Breast epithelium (tissue), 4 donors: ENCODE measurements around the gene NCKAP5L. TPM values are rescaled to one million over a fixed set of nuclear protein-coding genes. Genes with fewer than 3 reads are reported as not detected.
A peak's percentile ranks its signal among the peaks of the same experiment; 100 is the strongest.
"Not testable (repeated sequence)": the region's sequence is repeated elsewhere in the genome, so short reads cannot be mapped to it uniquely, and the experiment has no call there.

ENCODE experiments used
- DNase-seq, 2 donors: peaks; one replicate each; pipeline ENCODE4 v3.0.0-alpha.2; 2019; ENCODE audit warnings: low spot score in 2 of 2
- H3K27ac ChIP-seq, 2 donors: fragments of 200-600 bp; sonication (generic) in 1 of 2; one replicate each; pipeline ENCODE4 v1.5.1; 2016 to 2019; ENCODE audit warnings: mild to moderate bottlenecking in 1 of 2
- H3K27me3 ChIP-seq, 2 donors: fragments of 200-600 bp; sonication (generic) in 1 of 2; one replicate each; pipeline versions ENCODE4 v1.5.1 to v1.6.0; 2017 to 2019; ENCODE audit warnings: control low read depth in 1 of 2, mild to moderate bottlenecking in 1 of 2
- H3K36me3 ChIP-seq: fragments of 200-600 bp; one replicate; pipeline ENCODE4 v1.5.1; 2019
- H3K4me1 ChIP-seq, 2 donors: fragments of 200-600 bp; sonication (generic); one replicate each; pipeline ENCODE4 v1.5.1; 2016 to 2019; ENCODE audit warnings: control low read depth in 1 of 2
- H3K4me3 ChIP-seq, 3 donors: fragments of 200-600 bp; sonication (generic); 1 replicate in 2 of 3; 2 replicates in 1 of 3; pipeline ENCODE4 v1.5.1; 2016 to 2019; ENCODE audit warnings: mild to moderate bottlenecking in 3 of 3, moderate library complexity in 2 of 3
- H3K9me3 ChIP-seq, 2 donors: fragments of 200-600 bp; sonication (generic) in 1 of 2; one replicate each; pipeline ENCODE4 v1.5.1; 2016 to 2019; ENCODE audit warnings: control low read depth in 1 of 2
- POLR2A ChIP-seq: fragments of 450-650 bp; IDR thresholded peaks from one replicate; pipeline ENCODE4 v1.6.1; 2016; ENCODE audit warnings: antibody characterized with exemption, mild to moderate bottlenecking, moderate library complexity
- POLR2AphosphoS5 ChIP-seq, 3 donors: sonication (generic); formaldehyde crosslinking; IDR thresholded peaks; one replicate each; pipeline ENCODE4 v1.6.1; 2017; ENCODE audit warnings: antibody characterized with exemption in 3 of 3
- intact Hi-C: fragments of 100-400 bp; cut with DNase I; formaldehyde crosslinking; loops from one replicate; pipeline ENCODE4 v1.15.1; 2023; ENCODE audit warnings: low total_unique reads
- total RNA-seq, 3 donors: library from RNA; depleted of rRNA; stranded (reverse); fragments of >200 nt; gene quantifications; one replicate each; pipeline ENCODE4 v1.1.0, GENCODE V29; 2016
- TF ChIP-seq, protein P1 (sequence below), 3 donors: fragments of 450-650 bp; IDR thresholded peaks; one replicate each; pipeline ENCODE4 v1.5.1; 2016 to 2017; ENCODE audit warnings: antibody characterized with exemption in 3 of 3, mild to moderate bottlenecking in 3 of 3, moderate library complexity in 3 of 3

NCKAP5L gene
- total RNA-seq, 3 donors from 2014 or later: 11.4 to 15.8 (median 12.1) TPM

DNA sequence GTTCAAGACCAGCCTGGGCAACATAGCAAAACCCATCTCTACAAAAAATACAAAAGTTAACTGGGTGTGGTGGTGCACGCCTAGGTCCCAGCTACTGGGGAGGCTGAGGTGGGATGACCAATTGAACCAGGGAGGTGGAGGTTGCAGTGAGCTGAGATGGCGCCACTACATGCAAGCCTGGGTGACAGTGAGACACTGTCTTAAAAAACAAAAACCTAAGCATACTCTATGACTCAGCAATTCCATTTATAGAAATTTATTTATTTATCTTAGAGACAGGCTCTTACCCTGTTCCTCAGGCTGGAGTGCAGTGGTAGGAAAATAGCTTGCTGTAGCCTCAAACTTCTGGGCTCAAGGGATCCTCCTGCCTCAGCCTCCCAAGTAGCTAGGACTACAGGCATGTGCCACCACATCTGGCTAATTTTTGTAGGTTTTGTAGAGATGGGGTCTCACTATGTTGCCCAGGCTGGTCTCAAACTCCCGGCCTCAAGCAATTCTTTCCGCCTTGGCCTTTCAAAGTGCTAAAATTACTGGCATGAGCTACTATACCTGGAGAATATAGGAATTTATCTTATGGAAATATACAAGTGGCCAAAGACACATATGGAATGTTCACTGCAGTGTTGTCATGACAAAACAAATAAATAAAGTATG, 43.3 kb downstream of the NCKAP5L start:
- Histone ChIP-seq H3K36me3 (no peaks in the 10 kb centered on the region), H3K4me3 (no peak overlapping the region), H3K27ac (no peak overlapping the region), H3K27me3 (no peaks in the 10 kb centered on the region), H3K4me1 (no peaks in the 10 kb centered on the region), H3K9me3 (no peaks in the 10 kb centered on the region)
- intact Hi-C loops: no loop called here
- DNase-seq: no peak
- TF ChIP-seq POLR2AphosphoS5 (IDR thresholded peaks at IDR 0.05) (no peak), POLR2A (no peak)
- TF ChIP-seq, protein P1, sequence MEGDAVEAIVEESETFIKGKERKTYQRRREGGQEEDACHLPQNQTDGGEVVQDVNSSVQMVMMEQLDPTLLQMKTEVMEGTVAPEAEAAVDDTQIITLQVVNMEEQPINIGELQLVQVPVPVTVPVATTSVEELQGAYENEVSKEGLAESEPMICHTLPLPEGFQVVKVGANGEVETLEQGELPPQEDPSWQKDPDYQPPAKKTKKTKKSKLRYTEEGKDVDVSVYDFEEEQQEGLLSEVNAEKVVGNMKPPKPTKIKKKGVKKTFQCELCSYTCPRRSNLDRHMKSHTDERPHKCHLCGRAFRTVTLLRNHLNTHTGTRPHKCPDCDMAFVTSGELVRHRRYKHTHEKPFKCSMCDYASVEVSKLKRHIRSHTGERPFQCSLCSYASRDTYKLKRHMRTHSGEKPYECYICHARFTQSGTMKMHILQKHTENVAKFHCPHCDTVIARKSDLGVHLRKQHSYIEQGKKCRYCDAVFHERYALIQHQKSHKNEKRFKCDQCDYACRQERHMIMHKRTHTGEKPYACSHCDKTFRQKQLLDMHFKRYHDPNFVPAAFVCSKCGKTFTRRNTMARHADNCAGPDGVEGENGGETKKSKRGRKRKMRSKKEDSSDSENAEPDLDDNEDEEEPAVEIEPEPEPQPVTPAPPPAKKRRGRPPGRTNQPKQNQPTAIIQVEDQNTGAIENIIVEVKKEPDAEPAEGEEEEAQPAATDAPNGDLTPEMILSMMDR (IDR thresholded peaks at IDR 0.05): no peak

DNA sequence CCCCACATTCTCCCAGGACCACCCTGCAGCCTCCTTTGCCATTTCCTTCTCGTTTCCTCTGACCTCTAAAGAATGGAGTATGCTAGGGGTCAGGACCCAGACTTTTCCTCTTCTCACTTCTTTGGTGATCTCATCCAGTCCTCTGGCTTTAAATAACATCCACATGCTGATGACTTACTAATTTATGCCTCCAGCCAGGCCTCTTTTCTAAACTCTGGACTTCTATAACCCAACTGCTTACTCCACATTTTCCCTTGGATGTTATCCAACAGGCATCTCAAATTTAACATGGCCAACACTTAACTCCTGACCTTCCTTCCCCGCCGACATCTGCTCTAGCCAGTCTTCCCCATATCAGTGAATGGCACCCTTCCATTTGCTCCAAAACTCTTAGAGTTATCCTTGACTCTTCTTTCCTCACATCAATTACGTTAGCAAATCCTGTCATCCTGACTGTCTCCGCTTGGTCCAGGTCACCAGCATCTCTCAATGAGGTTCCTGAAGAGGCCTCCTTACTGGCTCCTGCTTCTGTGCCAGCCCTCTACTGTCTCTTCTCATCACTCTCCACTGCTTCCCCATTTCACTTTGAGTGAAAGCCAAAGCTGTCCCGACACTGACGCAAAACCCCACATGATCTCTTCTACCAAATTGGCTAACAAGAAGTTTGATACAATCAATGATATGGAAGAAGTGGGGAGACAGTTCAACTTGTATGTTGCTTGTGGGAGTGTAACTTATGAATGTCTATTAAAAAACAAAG, 44.1 kb downstream of the NCKAP5L start:
- intact Hi-C loops: no loop called here
- TF ChIP-seq, protein P1 (IDR thresholded peaks at IDR 0.05): no peak
- TF ChIP-seq POLR2A (no peak), POLR2AphosphoS5 (IDR thresholded peaks at IDR 0.05) (no peak)
- no peak overlapping the region for H3K4me3 ChIP-seq
- H3K9me3 ChIP-seq: no peaks in the 10 kb centered on the region
- H3K4me1 ChIP-seq: no peaks in the 10 kb centered on the region
- H3K27me3 ChIP-seq: no peaks in the 10 kb centered on the region
- no peaks in the 10 kb centered on the region for H3K36me3 ChIP-seq
- H3K27ac ChIP-seq: peak overlapping the region; percentile 17 to 53
- no peak for DNase-seq

DNA sequence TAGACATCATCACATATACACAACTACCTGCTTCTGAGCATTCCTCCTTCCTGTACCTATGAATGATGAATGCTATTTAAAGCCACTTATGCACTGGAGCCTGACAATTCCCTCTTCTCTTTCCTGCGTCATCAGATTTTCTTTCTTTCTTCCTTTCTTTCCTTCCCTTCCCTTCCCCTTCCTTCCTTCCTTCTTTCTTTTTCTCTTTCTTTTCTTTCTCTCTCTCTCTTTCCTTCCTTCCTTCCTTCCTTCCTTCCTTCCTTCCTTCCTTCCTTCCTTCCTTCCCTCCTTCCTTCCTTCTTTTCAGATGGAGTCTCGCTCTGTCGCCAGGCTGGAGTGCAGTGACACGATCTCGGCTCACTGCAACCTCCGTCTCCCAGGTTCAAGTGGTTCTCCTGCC, 47.3 kb downstream of the NCKAP5L start:
- H3K36me3 ChIP-seq, DNase-seq, H3K4me3 ChIP-seq, H3K9me3 ChIP-seq, H3K27ac ChIP-seq, H3K4me1 ChIP-seq, H3K27me3 ChIP-seq, intact Hi-C loops: not testable (repeated sequence)

DNA sequence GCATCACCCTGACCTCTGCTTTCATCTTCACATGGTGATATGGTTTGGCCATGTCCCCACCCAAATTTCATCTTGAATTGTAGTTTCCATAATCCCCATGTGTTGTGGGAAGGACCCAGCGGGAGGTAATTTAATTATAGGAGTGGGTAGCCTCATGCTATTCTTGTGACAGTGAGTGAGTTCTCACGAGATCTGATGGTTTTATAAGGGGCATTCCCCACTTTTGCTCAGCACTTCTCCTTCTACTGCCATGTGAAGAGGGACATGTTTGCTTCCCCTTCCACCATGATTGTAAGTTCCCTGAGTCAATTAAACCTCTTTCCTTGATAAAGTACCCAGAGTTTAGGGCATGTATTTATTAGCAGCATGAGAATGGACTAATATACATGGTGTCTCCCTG, 48.6 kb downstream of the NCKAP5L start:
- no peak for DNase-seq
- H3K27me3 ChIP-seq: no peaks in the 10 kb centered on the region
- no peaks in the 10 kb centered on the region for H3K9me3 ChIP-seq
- H3K27ac ChIP-seq: no peak overlapping the region
- no peak for TF ChIP-seq POLR2A
- TF ChIP-seq POLR2AphosphoS5 (IDR thresholded peaks at IDR 0.05): no peak
- TF ChIP-seq, protein P1 (IDR thresholded peaks at IDR 0.05): no peak
- intact Hi-C loops: loop anchor here (10.0 kb wide), 2 partner anchors 185 to 275 kb away; partner anchors contain the start of genes AQP5 and ASIC1
- no peak overlapping the region for H3K4me3 ChIP-seq
- H3K4me1 ChIP-seq: no peaks in the 10 kb centered on the region
- no peaks in the 10 kb centered on the region for H3K36me3 ChIP-seq

DNA sequence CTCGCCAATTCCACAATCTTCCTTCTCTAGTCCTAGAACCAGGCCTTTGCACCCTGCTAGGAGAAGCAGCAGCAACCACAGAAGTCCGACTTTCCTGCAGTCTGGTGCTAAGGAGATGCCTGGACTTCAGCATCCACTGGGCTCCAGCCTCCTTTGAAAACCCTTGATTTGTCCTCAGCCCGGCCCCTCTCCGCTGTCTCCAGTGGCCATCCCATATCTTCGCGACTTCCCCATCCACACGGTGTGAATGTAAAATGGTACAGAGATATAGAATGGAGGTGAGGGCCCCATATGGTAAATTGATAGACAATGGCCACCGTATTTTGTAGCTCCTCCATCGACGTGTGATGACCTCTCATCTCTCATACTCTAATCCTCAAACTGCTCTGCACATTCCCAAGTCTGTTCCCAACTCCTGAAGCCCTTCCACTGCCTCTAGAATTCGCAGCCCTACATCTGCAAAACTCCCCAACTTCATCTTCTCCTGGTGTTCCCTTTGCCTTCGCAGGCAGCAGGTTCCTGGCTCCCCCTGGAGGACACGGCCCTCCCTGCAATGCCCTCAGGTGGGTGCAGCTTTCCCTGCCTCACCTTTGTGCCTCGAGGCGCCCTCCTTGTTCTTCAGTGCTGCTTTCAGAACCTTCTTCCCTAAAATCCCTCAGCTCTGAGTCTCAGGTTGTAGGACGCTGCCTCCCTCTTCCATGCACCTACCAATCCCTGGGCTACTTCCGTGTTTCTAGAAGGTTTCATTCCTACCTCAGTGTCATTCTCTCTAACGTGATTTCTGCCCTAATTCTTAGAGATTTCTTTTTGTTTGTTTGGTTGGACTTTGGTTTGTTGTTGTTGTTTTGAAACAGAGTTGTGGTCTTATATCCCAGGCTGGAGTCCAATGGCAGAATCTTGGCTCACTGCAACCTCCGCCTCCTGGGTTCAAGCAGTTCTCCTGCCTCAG, 50.1 kb downstream of the NCKAP5L start:
- Histone ChIP-seq H3K4me1 (no peaks in the 10 kb centered on the region), H3K36me3 (no peaks in the 10 kb centered on the region), H3K9me3 (no peaks in the 10 kb centered on the region), H3K27me3 (no peaks in the 10 kb centered on the region), H3K27ac (no peak overlapping the region), H3K4me3 (no peak overlapping the region)
- no peak for TF ChIP-seq POLR2A
- TF ChIP-seq, protein P1 (IDR thresholded peaks at IDR 0.05): peak; percentile 22 to 56 (median 54)
- intact Hi-C loops: loop anchor here (10.0 kb wide), 2 partner anchors 187 to 277 kb away; partner anchors contain the start of genes AQP5 and ASIC1
- peak in 1 of 2 donors; percentile 60 for DNase-seq
